Measurements from ENCODE around the gene LIN52.

LIN52 gene

GRCh38 chr14:74195623-74196022 lies 110.9 kb downstream of the LIN52 start:
- no peak for TF ChIP-seq CTCF (IDR thresholded peaks at IDR 0.05; ENCODE audit: low read depth, low read length)
- in situ Hi-C loops (cut with HindIII; ENCODE audit: low sequenced_read_pairs) = no loop called here
- H3K4me3 ChIP-seq (ENCODE audit: low read depth, low read length) = no peak overlapping the region
- DNase-seq (ENCODE audit: low read depth, low spot score) = no peak

GRCh38 chr14:74198441-74199234 lies 113.9 kb downstream of the LIN52 start:
- H3K4me3 ChIP-seq (ENCODE audit: low read depth, low read length) = no peak overlapping the region
- no peak for DNase-seq (ENCODE audit: low read depth, low spot score)
- in situ Hi-C loops (cut with HindIII; ENCODE audit: low sequenced_read_pairs) = no loop called here
- no peak for TF ChIP-seq CTCF (IDR thresholded peaks at IDR 0.05; ENCODE audit: low read depth, low read length)

GRCh38 chr14:74202113-74202512 lies 117.4 kb downstream of the LIN52 start:
- DNase-seq (ENCODE audit: low read depth, low spot score) = no peak
- H3K4me3 ChIP-seq (ENCODE audit: low read depth, low read length) = no peak overlapping the region
- no peak for TF ChIP-seq CTCF (IDR thresholded peaks at IDR 0.05; ENCODE audit: low read depth, low read length)
- in situ Hi-C loops (cut with HindIII; ENCODE audit: low sequenced_read_pairs) = no loop called here

GRCh38 chr14:74203639-74204038 lies 118.9 kb downstream of the LIN52 start:
- DNase-seq (ENCODE audit: low read depth, low spot score) = no peak
- in situ Hi-C loops (cut with HindIII; ENCODE audit: low sequenced_read_pairs) = no loop called here
- no peak for TF ChIP-seq CTCF (IDR thresholded peaks at IDR 0.05; ENCODE audit: low read depth, low read length)
- H3K4me3 ChIP-seq (ENCODE audit: low read depth, low read length) = no peak overlapping the region

- in situ Hi-C loops (cut with HindIII; ENCODE audit: low sequenced_read_pairs) = no loop called here
- DNase-seq (ENCODE audit: low read depth, low spot score) = no peak
- no peak for TF ChIP-seq CTCF (IDR thresholded peaks at IDR 0.05; ENCODE audit: low read depth, low read length)
- no peak overlapping the region for H3K4me3 ChIP-seq (ENCODE audit: low read depth, low read length)
Measured at GRCh38 chr14:74204491-74204890, 119.7 kb downstream of the LIN52 start.

- no peak for TF ChIP-seq CTCF (IDR thresholded peaks at IDR 0.05; ENCODE audit: low read depth, low read length)
- DNase-seq (ENCODE audit: low read depth, low spot score) = no peak
- in situ Hi-C loops (cut with HindIII; ENCODE audit: low sequenced_read_pairs) = no loop called here
- H3K4me3 ChIP-seq (ENCODE audit: low read depth, low read length) = no peak overlapping the region
Measured at GRCh38 chr14:74205882-74206281, 121.1 kb downstream of the LIN52 start.

Data from astrocyte of the spinal cord (primary cell).